K562 (cell line): ENCODE data around the gene C22orf39. TPM values are rescaled to one million over a fixed set of nuclear protein-coding genes. Genes with fewer than 3 reads are reported as not detected.

Experiments
- ATF6 ChIP-seq: sonication (generic); formaldehyde crosslinking; IDR thresholded peaks from 2 replicates; pipeline ENCODE4 v1.4.0; 2020; ENCODE audit warnings: mild to moderate bottlenecking, missing genetic modification reagents
- ATF7 ChIP-seq: fragments of 450-650 bp; IDR thresholded peaks from 2 replicates; pipeline ENCODE4 v1.7.1; 2014; ENCODE audit warnings: mild to moderate bottlenecking, moderate library complexity
- CBFA2T2 ChIP-seq: fragments of 450-650 bp; conservative IDR thresholded peaks from 2 replicates; pipeline ENCODE4 v1.6.1; 2017; ENCODE audit warnings: mild to moderate bottlenecking
- FOXP1 ChIP-seq: sonication (generic); formaldehyde crosslinking; IDR thresholded peaks from 2 replicates; pipeline ENCODE4 v1.8.0; 2022; ENCODE audit warnings: mild to moderate bottlenecking, missing genetic modification reagents
- GABPA ChIP-seq: fragments of 200-800 bp; sonication (Bioruptor generic); conservative IDR thresholded peaks from 2 replicates; pipeline ENCODE4 v1.6.1; 2016; ENCODE audit warnings: low read depth, missing genetic modification characterization, missing compliant biosample characterization
- NR3C1 ChIP-seq: sonication (generic); formaldehyde crosslinking; IDR thresholded peaks from 2 replicates; pipeline ENCODE4 v1.8.1; 2022; ENCODE audit warnings: missing genetic modification reagents
- RAD21 ChIP-seq, 2 experiments: fragments of 250-450 bp in 1 of 2; fragments of 450-650 bp in 1 of 2; sonication (Bioruptor Pico) in 1 of 2; formaldehyde crosslinking in 1 of 2; IDR thresholded peaks in 1 of 2; conservative IDR thresholded peaks in 1 of 2; 2 replicates each; pipeline versions ENCODE4 v1.4.0 to v1.8.0; 2020 to 2022; ENCODE audit warnings: mild to moderate bottlenecking in 2 of 2, moderate library complexity in 1 of 2
- RB1 ChIP-seq: fragments of 450-650 bp; IDR thresholded peaks from 2 replicates; pipeline ENCODE4 v1.6.1; 2017; ENCODE audit warnings: low read depth, mild to moderate bottlenecking
- RBM17 ChIP-seq: fragments of 200-400 bp; formaldehyde crosslinking; IDR thresholded peaks from 2 replicates; pipeline ENCODE4 v1.6.1; 2017; ENCODE audit warnings: low read depth, mild to moderate bottlenecking, low read length, borderline replicate concordance
- SLC30A9 ChIP-seq: fragments of 250-450 bp; sonication (Bioruptor Pico); IDR thresholded peaks from 2 replicates; pipeline ENCODE4 v1.8.0; 2022; ENCODE audit warnings: mild to moderate bottlenecking, moderate library complexity
- SP2 ChIP-seq: IDR thresholded peaks from 2 replicates; pipeline ENCODE4 v1.6.1; 2011; ENCODE audit warnings: mild to moderate bottlenecking, low read depth, low read length, moderate library complexity; ENCODE audit not compliant: poor library complexity, severe bottlenecking; ENCODE audit errors: extremely low read depth
- SRSF1 ChIP-seq: fragments of 200-400 bp; formaldehyde crosslinking; IDR thresholded peaks from 2 replicates; pipeline ENCODE4 v1.6.1; 2017; ENCODE audit warnings: mild to moderate bottlenecking, low read depth, low read length, moderate library complexity
- ZFP1 ChIP-seq: fragments of 450-650 bp; formaldehyde crosslinking; IDR thresholded peaks from 2 replicates; pipeline ENCODE4 v1.4.0; 2020; ENCODE audit warnings: mild to moderate bottlenecking, mixed read lengths
- ZFPM2 ChIP-seq: fragments of 250-450 bp; sonication (Bioruptor Pico); IDR thresholded peaks from 2 replicates; pipeline ENCODE4 v1.5.1; 2022; ENCODE audit warnings: mild to moderate bottlenecking
- ZNF124 ChIP-seq: sonication (generic); formaldehyde crosslinking; IDR thresholded peaks from 2 replicates; pipeline ENCODE4 v1.8.1; 2022; ENCODE audit warnings: missing genetic modification reagents
- ZNF175 ChIP-seq: fragments of 200-800 bp; sonication (Bioruptor generic); IDR thresholded peaks from 2 replicates; pipeline ENCODE4 v1.6.1; 2016; ENCODE audit warnings: low read depth, mild to moderate bottlenecking, missing genetic modification characterization, missing compliant biosample characterization
- ZNF354B ChIP-seq: fragments of 250-450 bp; sonication (Bioruptor Pico); IDR thresholded peaks from 2 replicates; pipeline ENCODE4 v1.4.0; 2020
- ZNF766 ChIP-seq: fragments of 200-800 bp; sonication (Bioruptor generic); conservative IDR thresholded peaks from 2 replicates; pipeline ENCODE4 v1.6.1; 2016; ENCODE audit warnings: missing genetic modification characterization, missing compliant biosample characterization
- ZSCAN29 ChIP-seq: fragments of 450-650 bp; IDR thresholded peaks from 2 replicates; pipeline ENCODE4 v1.6.1; 2017
- polyA plus RNA-seq, 8 experiments: library from polyadenylated mRNA; depleted of rRNA in 4 of 8; stranded (reverse) in 5 of 8; unstranded in 3 of 8; fragments of >200 nt; fragmentation: Nextera tagmentation in 2 of 8; fragmentation: Illumina TruSeq in 1 of 8; extraction: Ambion mirVana in 2 of 8; extraction: Trizol in 1 of 8; gene quantifications; 2 replicates each; pipeline versions ENCODE4 v1.2.1 to v1.2.3, GENCODE V29; 2011 to 2014; ENCODE audit warnings: inconsistent platforms in 1 of 8, missing spikeins in 1 of 8
- total RNA-seq, 7 experiments: library from RNA; depleted of rRNA in 6 of 7; stranded (reverse); fragments of >200 nt in 6 of 7; fragmentation: Illumina TruSeq in 2 of 7; extraction: Trizol in 2 of 7; gene quantifications; 2 replicates each; pipeline versions ENCODE4 v1.2.1 to v1.2.3, GENCODE V29; 2011 to 2021; ENCODE audit warnings: low replicate concordance in 1 of 7
- TF ChIP-seq, protein P1 (sequence below), 2 experiments: fragments of 250-450 bp in 1 of 2; fragments of 450-650 bp in 1 of 2; sonication (Bioruptor Pico) in 1 of 2; IDR thresholded peaks; 2 replicates each; pipeline versions ENCODE4 v1.6.1 to v1.8.0; 2016 to 2021; ENCODE audit warnings: mild to moderate bottlenecking in 2 of 2, moderate library complexity in 2 of 2, missing compliant biosample characterization in 1 of 2, missing genetic modification characterization in 1 of 2

The C22orf39 gene
- total and polyA plus RNA-seq, 9 of the 15 experiments (the other 6 are each of a cell fraction or from before 2014, with no cell fraction given) = 20.4 to 139 (median 66.8) TPM

DNA sequence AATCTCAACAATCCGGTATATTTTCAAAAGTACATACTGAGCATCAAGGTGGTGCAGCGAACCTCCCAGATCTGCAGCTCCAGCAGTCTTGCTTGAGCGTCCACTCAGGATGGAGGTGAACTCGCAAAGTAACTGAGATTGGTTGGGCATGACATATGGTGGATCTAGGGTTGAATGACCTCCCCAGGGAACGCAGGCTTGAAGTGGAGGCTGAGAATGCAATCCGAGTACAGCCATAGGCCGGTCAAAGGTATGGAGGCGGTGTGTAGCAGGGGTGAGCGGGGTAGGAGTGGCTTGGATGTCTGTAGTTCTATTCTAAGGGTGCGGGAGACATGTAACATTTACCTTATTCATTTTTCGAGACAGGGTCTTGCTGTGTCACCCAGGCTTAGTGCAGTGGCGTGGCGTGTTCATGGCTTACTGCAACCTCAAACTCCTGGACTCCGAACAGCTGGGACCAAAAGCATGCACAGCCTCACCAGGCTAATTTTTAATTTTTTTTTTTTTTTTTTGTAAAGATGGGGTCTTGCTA lies 631 bp upstream of the C22orf39 start (continued):
- TF ChIP-seq SLC30A9 (CRISPR knock-in tag) (no peak), FOXP1 (no peak), ZFPM2 (no peak), ZNF175 (CRISPR knock-in tag) (no peak), RB1 (no peak), ATF7 (no peak), ZNF766 (CRISPR knock-in tag) (no peak), ZNF354B (CRISPR knock-in tag) (no peak), ZSCAN29 (peak; percentile 88), GABPA (tag) (no peak), CBFA2T2 (no peak), NR3C1 (CRISPR knock-in tag) (no peak), SP2 (peak; percentile 1), RAD21 (CRISPR knock-in tag; conservative IDR thresholded peaks at IDR 0.05 in 1 of 2, IDR thresholded peaks at IDR 0.05 in 1 of 2) (no peak), RBM17 (no peak), ZFP1 (CRISPR knock-in tag) (no peak), SRSF1 (no peak), ZNF124 (CRISPR knock-in tag) (no peak), ATF6 (no peak)
- TF ChIP-seq, protein P1, sequence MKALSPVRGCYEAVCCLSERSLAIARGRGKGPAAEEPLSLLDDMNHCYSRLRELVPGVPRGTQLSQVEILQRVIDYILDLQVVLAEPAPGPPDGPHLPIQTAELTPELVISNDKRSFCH (CRISPR knock-in tag; IDR thresholded peaks at IDR 0.05) = no peak
- TF ChIP-seq, protein P1 (tag; IDR thresholded peaks at IDR 0.05) = no peak
